Brain microvascular endothelial cell (primary cell): ENCODE measurements around the gene RNASEH2A.
A peak's percentile ranks its signal among the peaks of the same experiment; 100 is the strongest.

ENCODE experiments used
- DNase-seq: peaks from one replicate; pipeline ENCODE4 v3.0.0-alpha.2; 2020
- H3K27ac ChIP-seq: fragments of 250-450 bp; sonication (Bioruptor Pico); 2 replicates; pipeline ENCODE4 v1.5.1; 2020; ENCODE audit warnings: mild to moderate bottlenecking, moderate library complexity
- H3K27me3 ChIP-seq: fragments of 250-450 bp; sonication (Bioruptor Pico); replicated peaks from 2 replicates; pipeline ENCODE4 v1.5.1; 2020; ENCODE audit warnings: mild to moderate bottlenecking
- H3K36me3 ChIP-seq: fragments of 250-450 bp; sonication (Bioruptor Pico); replicated peaks from 2 replicates; pipeline ENCODE4 v1.5.1; 2020; ENCODE audit warnings: mild to moderate bottlenecking
- H3K4me3 ChIP-seq: 2 replicates; pipeline ENCODE4 v1.5.1; 2011; ENCODE audit warnings: low read depth, mild to moderate bottlenecking, control low read depth, low read length, moderate library complexity
- in situ Hi-C: cut with HindIII; loops from 2 replicates; pipeline ENCODE4 v1.10.0; 2017; ENCODE audit warnings: low sequenced_read_pairs, low pct_ligation_motif_present
- TF ChIP-seq, protein P1 (sequence below): IDR thresholded peaks from 2 replicates; pipeline ENCODE4 v1.5.1; 2011; ENCODE audit warnings: low read depth, mild to moderate bottlenecking, moderate library complexity, low read length, control low read depth, inconsistent platforms; ENCODE audit errors: missing control alignments

Gene RNASEH2A

DNA sequence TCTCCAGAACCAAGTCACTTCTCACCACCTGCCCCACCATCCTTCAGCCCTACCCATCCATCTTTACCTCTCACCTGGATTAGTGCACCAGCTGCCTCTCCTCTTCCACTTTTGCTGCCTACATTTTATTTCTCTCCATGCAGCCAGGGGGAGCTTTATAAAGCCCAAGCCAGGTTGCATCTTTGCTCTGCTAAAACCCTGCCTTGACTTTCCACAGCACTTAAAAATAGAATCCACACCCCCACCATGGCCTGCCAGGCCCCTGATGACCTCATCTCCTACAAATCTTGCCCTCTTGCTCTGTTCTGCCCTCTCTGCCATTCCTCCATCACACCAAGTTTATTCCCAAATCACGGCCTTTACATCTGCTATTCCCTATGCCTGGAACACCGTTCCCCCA, 32.8 kb upstream of the RNASEH2A start:
- Histone ChIP-seq H3K36me3 (no peaks in the 10 kb centered on the region), H3K27ac (no peak overlapping the region), H3K4me3 (no peak overlapping the region), H3K27me3 (no peaks in the 10 kb centered on the region)
- in situ Hi-C loops: no loop called here
- TF ChIP-seq, protein P1, sequence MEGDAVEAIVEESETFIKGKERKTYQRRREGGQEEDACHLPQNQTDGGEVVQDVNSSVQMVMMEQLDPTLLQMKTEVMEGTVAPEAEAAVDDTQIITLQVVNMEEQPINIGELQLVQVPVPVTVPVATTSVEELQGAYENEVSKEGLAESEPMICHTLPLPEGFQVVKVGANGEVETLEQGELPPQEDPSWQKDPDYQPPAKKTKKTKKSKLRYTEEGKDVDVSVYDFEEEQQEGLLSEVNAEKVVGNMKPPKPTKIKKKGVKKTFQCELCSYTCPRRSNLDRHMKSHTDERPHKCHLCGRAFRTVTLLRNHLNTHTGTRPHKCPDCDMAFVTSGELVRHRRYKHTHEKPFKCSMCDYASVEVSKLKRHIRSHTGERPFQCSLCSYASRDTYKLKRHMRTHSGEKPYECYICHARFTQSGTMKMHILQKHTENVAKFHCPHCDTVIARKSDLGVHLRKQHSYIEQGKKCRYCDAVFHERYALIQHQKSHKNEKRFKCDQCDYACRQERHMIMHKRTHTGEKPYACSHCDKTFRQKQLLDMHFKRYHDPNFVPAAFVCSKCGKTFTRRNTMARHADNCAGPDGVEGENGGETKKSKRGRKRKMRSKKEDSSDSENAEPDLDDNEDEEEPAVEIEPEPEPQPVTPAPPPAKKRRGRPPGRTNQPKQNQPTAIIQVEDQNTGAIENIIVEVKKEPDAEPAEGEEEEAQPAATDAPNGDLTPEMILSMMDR: peak; percentile 62
- DNase-seq: no peak

DNA sequence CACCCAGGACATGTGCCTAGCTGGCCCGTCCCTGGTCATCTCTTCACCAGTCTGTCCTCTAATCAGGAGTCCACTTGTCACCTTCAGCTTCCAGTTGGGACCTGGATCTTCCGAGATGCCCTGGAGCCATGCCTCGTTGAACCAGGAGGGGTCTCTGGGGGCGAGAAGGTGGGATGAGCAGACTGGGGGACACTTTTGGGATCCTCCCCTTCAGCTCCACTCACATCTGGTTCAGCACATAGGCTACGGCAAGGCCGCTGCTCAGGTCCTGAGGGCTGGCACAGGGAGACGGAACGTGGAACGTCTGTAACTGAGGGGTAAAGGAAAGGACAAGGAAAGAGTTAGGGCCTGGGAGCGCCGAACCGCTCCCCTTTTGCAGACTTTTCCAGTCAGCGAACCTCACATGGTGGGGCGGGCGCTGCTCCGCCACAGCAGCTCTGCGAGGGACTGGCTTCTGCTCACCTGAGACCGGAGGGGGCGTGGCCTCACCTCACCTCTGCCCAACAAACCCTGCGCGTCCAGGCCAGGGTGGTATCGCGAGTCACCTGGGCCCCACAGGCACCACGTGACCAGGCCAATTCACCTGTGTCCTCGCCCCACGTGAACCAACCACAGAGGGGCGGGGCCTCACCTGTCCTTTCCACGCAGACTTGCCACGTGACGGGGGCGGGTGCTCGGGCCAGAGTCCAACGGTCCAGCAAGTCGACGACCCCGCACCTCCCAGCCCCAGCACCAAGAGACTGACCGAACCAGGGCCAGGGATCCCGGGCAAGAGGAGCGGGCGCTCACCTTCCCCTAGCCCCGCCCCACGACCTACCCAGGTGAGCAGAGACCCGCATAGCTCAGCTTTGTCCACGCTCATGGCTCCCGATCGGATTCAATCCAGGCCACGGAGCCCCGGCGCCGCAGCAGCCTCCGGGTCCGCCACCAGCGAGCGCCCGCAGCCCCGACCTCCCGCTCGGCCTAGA, 31.5 kb upstream of the RNASEH2A start, which contains the start of gene HOOK2:
TSS of gene HOOK2 (minus strand) at position 965 of the 968 bp plus-strand sequence. CDS start at position 862, 103 bp downstream.
- TF ChIP-seq, protein P1: no peak

DNA sequence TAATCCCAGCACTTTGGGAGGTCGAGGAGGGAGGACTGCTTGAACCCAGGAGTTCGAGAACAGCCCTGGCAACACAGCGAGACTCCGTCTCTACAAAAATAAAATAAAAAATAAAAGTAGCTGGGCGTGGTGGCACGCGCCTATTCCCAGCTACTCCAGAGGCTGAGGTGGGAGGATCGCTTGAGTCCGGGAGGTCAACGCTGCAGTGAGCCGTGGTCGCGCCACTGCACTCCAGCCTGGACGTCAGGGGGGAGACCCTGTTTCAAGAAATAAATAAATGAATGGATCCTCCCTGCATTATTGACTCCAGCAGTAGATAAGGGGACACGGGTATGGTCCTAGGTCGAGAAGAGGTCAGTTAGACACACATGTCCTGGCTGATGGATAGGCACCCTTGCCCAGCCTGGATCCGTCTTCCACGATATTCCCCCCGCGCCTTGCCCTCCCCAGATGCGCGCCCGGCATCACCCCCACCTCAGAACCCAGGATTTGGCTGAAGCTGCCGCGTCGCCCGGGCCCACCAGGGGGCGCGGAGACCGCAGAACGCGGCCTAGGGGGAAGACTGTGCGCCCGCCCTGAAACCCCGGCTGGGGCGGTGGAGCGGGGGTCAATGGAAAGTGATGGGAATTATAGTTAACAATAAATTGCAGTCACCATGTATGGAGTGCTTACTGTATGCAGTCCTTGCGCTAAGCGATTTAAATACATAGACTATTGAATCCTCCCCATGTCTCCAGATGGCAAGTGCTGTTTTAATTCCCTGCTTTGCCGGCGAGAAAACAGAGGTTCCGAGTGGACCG, 29.0 kb upstream of the RNASEH2A start:
- Histone ChIP-seq H3K36me3 (no peaks in the 10 kb centered on the region), H3K27ac (peak overlapping the region; percentile 93), H3K4me3 (peak overlapping the region; percentile 66), H3K27me3 (no peaks in the 10 kb centered on the region)
- peak; percentile 72 for DNase-seq
- TF ChIP-seq, protein P1: peak; percentile 94
- in situ Hi-C loops: no loop called here

More for the DNA sequence above, 31.5 kb upstream of the RNASEH2A start, which contains the start of gene HOOK2:
- Histone ChIP-seq H3K27me3 (no peaks in the 10 kb centered on the region), H3K4me3 (peak within 1 kb of the TSS; percentile 75), H3K36me3 (no peaks in the 10 kb centered on the region), H3K27ac (no peak within 1 kb of the TSS)
- in situ Hi-C loops: no loop called here
- DNase-seq: no peak

DNA sequence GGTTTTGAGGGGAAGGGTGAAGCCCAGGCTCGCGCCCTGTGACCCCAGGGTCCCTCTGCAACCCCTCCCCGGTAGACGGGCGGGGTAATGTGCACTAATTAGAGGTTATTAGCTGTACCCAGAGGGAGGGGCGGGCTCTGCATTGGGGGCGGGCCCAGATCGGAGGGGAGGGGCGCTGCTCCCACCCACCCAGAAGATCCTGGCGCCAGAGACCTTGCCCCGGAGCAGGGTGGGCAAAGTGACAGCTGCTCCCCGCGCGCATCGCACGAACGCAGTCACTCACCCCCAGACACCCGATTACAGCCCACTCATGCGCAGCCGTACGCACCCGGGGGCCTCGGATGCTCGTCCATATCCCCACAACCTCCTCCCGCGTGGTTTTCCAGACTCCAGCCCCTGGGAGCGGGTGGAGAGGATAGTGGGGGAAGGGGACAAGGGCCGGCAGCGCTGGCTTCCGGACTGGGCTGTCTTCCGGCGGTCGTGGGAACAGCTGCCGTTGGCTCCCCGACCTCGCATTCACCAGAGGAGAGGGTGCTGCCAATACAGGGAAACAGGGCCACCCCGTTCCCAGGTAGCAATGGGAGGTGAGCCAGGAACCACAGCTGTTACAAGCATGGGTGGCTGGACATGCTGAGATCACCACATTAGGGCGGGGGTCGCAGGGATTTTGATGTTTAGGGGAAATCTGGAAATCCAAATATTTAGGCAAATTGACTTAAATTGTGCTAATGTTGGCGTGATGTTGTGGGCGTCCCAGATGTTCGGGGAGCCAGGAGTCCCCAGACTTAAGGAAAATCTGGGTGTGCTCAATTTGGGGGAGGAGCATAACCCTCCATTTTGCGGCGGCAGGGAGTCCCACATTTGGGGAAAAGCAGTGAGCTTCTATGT, 28.1 kb upstream of the RNASEH2A start:
- Histone ChIP-seq H3K27ac (peak overlapping the region; percentile 93), H3K36me3 (no peaks in the 10 kb centered on the region), H3K27me3 (no peaks in the 10 kb centered on the region), H3K4me3 (peak overlapping the region; percentile 66)
- peak; percentile 75 for DNase-seq
- TF ChIP-seq, protein P1: no peak
- in situ Hi-C loops: no loop called here

DNA sequence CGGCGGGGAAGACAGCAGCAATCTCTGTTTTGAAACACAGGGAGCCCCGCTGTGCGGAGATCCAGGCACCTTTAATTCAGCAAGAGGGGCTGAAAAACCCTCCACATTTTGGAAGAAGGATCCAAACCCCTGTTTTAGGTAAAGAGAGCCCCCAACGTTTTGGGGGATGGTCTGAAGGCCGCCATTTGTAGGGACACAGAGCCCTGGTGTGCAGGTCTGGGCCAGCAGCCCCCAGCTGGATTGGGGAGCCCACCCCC, 27.6 kb upstream of the RNASEH2A start:
- TF ChIP-seq, protein P1: no peak
- H3K27me3 ChIP-seq: no peaks in the 10 kb centered on the region
- H3K27ac ChIP-seq: peak overlapping the region; percentile 93
- H3K36me3 ChIP-seq: no peaks in the 10 kb centered on the region
- H3K4me3 ChIP-seq: peak overlapping the region; percentile 66
- in situ Hi-C loops: no loop called here
- no peak for DNase-seq
